ENCODE measurements around the gene ABCC8.
A peak's percentile ranks its signal among the peaks of the same experiment; 100 is the strongest.

ABCC8 gene

DNA sequence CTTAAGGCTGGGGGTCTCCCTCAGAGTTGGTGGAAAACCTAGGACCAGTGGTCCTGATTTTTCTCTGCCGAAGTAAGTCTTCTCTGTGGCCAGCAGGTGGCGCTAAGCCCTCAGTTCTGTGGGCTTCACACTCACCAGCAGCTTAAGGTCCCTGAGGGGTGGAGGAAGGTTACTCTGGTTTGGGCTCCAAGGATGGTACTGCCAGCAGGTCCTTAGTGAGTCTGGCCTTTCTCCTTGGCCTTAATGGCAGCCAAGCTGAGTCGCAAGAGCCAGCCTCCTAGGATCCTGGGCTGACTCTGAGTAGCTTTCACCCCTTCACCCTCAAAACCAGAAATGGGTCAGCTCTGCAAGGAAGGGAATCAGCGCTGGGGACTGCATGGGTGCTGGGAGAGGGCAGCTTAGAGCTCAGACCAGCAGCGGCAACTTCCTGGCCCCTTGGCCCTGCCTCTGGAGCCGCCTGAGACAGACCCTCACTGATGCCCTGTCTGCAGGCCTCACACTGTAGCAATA is 92.6 kb downstream of the ABCC8 start:
- peak; percentile 75 to 79 for DNase-seq

DNA sequence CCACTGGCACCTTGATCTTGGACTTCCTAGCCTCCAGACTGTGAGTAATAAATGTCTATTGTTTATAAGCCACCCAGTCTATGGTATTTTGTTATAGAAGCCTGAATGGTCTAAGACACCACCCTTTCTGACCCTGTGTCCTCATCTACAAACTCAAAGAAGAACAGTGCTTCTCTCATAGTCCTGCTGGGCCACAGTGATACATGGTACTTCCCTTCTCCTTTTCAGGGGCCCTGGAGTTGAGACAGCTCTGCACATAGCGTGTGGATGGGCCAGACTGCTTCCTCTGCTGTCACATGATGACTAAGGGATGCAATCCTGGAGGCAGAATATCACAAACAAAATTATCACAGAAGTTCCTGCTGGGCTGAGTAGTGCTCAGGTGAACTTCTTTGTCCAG is 93.2 kb downstream of the ABCC8 start:
- DNase-seq: peak in 1 of 2 donors; percentile 37

DNA sequence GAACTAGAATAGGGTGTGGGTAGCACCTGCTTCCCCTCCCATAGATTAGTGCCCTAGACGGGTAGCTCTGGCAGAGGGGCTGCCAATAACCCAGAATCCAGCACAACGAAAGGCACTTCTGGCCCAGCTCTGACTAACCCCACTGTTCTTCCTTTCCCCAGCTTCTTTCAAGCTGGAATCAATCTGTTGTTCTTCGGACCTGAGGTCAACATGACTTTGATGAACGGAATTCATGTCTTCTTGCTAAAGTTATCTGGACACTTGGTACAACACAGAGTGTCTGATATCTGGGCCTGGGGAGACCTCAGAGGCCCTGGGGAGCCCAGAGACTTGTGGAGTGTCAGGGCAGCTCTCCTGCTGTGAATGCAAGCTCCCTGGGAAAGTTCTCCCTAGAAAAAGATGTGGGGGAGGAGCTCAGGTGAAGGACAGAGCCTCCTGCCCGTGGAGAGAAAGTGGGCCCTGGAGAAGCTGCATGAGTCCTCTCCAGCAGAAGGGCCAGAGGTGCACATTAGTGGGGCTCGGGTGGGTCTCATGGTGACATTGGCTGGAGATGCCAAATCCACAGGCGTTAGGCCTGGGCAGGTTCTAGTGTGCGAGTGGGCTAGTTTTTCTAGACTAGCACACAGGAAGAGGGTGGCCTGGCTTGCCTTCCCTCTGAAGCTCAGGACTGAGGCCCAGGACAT is 94.5 kb downstream of the ABCC8 start:
- DNase-seq: no peak

DNA sequence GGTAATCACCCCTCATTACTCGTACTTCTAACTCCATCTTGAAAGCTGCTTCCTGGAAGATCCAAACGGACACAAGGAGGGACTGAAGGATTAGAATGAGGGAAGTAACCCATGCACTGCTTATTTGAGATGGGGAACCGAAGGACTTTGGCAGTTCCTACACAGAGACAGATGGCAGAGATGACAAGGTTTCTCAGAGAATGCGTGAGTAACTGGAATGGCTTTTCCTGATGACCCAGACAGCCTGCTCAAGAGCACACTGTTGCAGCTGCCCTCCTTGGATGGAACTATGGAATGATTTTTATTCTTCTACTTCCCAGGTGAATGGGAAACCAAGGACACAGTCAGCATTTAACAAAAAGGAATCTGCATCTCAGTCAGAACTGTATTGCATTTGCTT is 95.5 kb downstream of the ABCC8 start:
- no peak for DNase-seq

DNA sequence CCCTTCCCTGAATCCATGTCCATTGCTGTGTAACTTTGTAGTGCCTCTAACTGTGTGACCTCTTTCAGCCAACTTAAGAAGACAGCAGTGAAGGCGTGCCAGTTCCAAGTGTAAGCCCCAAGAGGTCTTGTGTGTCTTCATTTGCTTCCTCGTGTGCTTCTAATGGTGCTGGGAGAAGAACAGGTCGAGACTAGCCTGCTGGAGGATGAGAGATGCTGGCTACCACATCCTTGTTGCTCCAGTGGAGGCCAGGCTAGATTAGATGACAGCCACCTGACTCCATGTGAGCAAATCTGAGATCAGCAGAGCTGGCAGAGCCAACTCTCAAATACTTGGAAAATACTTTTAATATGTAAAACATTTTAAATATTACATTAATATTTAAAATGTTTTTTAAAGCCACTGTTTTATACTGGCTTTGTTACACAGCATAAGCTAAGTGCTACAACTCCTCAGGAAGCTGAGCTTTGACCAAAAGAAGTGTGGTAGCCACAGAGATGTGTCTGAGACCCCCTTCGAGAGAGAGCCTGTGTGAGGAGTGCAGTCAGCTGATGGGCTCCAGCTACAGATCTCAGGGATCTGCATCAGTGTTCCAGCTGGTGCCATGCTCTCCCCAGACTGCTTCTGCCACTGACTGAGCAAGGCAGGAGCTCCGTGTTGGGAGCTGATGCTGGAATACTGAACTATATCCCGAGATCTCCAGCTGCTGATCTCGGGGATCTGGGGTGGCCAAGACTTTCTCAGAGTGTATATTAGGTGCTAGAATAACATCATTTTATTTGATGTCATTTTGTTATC is 97.1 kb downstream of the ABCC8 start:
- DNase-seq: no peak

DNA sequence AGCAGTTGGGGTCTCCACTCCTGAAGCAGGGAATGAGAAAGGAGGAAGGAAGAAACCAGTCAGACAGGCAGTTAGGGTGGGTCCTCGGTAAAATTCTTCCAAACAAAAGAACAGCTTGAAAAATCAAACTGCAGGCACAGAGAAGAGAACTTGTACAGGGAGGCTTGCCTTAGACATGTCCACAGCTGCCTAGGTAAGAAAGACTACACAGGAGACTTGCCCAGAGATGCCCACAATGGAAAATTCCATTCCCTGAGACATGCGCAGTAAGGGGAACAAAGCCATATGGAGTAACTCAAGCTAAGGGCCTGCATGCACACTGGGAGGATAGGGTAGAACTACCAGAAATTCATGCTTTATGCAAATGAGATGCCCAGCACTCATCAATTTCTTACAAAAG is 98.0 kb downstream of the ABCC8 start:
- DNase-seq: no peak

DNA sequence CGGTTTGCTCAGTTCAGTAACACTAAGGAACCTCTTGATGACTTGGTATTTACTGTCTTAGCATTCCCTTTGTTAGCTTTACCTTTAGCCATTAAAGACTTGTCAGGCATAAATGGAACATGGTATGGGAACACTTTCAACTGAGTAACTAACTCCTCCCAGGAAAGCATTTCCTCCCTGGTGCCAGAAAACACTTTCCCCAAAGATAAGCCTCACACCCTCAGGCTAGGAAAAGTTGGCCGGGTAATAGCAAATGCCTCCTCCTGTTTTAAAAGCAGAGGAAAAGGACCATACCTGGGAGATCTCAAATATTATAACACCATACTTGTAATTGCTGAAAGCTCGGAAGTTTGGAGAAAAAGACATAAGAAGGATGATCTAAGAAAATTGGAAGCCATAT is 100.2 kb downstream of the ABCC8 start:
- no peak for DNase-seq

DNA sequence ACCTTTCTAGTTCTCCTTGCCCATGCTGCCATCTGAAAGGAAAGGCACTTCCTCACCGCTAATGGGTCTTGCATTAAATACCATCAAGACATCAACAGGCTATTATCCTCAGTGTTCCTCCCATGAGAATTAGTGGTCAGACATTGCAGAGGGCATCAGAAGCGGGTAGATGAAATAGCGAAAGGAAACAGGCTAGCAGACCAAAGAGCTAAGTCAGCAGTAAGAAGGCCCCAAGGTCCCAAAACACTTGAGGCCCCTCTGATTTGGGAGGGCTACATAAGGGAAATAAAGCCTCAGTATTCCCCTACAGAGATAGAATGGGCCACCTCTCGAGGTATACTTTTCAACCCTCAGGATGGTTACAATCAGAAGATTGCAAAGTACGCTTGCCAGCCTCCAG is 101.1 kb downstream of the ABCC8 start:
- DNase-seq: no peak

DNA sequence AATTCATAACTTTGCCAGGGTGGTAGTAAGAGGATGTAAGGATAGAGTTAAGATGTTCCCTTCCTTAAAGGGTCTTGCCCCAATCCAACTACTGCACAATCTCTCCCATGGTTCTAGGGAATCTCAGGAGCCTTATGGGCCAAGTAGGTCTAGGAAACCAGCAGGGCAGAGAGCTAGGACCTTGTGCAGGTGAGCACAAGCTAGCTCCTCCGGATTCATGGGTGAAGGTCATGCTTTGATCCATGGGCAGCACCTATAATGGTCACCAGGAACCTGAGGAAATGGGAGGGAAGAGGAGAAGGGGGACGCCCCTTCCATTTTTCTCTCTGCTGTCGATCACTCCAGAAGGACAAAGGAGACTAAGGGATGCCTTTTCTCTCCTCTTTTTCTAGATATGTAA is 105.0 kb downstream of the ABCC8 start:
- DNase-seq: no peak

DNA sequence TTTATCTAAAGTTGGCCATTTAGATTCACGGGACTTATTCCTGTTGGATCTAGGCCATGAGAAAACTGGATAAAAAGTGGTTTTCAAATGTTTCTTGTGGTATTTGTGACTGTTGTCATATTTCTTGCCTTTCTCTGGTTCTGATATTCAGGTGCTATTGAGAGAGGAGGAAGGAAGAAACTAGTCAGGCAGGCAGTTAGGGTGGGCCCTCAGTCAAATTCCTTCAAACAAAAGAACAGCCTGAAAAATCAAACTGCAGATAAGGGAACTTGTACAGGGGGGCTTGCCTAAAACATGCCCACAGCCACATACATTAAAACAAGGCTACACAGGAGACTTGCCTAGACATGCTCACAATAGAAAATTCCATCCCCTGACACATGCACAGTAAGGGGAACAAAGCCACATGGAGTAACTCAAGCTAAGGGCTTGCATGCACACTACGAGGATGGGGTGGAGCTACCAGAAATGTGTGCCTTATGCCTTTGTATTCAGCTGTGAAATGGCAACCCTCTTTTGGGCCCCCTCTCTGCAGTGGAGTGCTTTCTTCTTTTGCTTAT is 106.9 kb downstream of the ABCC8 start:
- DNase-seq: no peak

DNA sequence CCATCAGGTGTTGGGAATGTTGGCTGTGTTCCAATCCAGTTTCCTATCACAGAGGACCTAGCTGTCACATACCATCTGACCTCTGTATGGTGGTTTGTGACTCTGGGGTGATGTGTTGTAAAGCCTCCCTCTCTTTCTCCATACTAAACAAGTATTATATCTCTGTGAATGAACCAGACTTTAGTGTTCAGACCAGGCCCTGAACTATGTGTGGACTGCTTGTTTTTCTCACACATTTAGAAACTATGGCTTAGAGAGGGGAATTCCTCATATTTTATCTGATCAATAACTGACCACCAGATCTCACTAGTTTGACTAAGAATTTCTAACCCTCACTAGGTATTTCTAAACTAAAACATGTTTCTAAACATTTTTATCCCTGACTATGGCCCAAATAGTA is 107.6 kb downstream of the ABCC8 start:
- no peak for DNase-seq

DNA sequence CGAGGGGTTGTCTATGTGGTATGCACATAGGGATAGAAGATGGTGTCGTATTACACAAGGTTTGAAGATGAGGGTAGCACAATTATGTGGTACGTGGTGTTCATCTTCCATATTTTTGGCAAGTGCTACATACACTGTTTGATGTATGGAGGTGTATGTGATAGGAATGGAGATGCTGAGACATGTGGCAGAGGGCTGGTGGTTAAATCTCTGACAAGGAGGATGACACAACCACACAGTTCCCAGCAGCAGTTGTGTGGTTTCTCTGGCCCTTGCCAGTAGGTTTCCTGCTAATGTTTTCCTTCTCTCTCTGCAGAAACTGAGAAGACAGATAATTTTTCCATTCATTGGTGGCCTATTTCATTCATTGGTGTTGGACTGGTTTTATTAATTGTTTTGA is 108.1 kb downstream of the ABCC8 start:
- no peak for DNase-seq

DNA sequence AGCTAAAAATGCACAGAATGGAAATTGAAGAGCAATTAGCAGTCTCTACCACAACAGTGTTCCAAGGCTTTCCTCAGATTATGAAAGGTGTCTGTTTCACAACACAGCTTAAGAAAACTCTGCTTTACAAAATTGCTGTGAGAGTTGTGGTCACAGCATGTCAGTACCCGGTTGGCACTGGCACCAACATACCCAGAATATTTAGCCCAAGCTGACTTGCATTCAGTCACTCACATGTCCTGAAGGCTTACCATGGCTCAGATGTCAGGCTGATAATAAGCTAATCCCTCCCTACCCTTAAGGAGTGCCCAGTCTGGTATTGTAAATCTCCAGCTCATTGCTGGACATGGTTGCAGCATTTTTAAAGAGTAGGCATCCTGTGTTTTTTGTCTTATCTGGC is 110.2 kb downstream of the ABCC8 start:
- DNase-seq: no peak

DNA sequence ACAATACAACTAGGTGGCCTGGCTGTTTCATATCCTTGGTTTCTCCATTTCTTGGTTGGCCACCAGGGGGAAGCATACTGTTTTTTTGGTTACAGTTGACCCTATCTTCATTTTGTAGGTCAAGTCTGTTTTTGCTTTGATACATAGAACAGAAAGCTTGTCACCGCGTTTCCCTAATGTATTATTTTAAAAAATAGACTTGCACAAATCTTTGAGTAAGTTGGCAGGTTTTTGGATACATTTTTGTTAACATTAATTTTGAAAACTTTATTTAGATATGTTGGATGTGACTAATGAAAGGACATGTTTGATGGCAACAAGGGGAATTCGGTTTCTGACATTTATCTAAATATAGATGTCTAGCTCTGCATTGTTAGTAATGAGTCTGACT is 122.0 kb downstream of the ABCC8 start:
- DNase-seq: peak; percentile 70 to 80

DNA sequence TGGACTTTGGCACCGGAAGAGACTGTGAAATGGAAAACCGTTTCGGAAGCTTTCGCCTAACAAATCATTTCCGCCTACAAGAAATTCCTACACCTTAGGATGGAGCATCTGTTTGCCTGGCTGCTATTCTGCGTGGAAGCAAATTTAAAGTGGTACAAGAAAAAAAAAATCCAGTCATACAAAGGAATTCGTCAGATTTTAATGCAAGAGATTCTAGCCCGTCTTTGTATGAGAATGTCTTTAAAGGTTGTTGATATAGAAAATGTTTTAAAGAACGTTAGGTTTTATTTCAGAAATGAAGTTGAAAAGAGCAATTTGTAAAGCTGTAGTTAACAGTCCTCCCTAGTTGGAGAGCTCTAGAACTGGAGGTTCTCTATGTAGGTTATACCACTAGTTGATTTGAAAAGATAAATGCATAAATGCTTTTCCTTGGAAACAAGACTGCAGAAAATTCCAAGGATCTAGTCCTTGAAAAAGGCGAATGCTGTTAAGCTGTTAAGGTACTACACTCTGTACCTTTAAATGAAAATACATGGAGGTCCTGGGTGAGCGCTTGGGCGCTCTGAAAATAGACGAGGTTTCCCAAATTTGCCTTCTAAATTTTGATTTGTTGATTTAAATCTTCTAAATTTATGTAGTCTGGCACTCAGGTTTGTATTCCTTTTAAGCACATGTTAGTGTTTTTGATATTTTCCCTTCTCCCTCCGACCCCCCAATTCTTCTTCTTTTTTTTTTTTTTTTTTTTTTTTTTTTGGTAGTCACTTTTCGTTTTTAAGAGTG is 122.6 kb downstream of the ABCC8 start:
- peak in 1 of 2 donors; percentile 5 for DNase-seq

DNA sequence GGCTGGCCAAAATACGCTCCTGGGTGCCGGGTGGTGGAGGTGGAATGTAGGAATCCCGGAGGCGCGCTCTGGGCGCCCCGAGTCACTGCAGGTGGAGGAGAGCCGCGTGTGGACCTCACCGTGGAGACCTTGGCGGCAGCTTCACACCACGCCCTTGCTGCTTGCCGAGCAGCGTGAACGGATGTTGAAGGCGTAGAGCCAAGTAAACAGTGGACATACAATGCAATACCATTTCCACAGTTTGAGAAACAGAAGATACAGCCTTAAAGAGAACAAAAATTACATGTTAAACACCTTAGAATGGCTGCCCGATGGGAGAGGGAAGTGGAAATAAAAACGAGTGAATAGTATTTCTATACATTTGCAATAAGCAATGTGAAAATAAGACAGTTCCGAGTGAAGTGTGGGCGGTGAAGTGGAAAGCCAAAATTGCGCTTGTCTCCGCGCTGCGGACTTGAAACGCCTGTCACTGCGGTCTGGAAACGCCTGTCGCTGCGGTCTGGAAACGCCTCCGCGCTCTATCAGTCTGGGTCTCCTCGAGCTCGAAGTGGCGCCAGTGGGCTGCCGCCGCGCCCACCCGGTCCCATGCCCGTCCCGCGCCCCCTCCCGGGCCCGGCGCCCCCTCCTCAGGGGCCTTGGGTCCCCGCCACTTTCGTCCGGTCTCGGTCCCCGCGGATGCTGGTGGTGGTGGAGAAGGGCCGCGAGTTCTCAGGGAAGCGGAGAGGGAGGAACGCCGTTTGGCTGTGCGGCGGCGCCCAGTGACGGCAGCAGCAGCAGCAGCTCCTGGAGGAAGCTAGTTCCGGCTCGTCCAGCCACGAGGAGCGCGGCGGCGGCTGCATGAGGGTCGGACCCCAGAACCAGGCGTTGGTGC is 123.5 kb downstream of the ABCC8 start:
- peak; percentile 50 to 62 for DNase-seq

DNA sequence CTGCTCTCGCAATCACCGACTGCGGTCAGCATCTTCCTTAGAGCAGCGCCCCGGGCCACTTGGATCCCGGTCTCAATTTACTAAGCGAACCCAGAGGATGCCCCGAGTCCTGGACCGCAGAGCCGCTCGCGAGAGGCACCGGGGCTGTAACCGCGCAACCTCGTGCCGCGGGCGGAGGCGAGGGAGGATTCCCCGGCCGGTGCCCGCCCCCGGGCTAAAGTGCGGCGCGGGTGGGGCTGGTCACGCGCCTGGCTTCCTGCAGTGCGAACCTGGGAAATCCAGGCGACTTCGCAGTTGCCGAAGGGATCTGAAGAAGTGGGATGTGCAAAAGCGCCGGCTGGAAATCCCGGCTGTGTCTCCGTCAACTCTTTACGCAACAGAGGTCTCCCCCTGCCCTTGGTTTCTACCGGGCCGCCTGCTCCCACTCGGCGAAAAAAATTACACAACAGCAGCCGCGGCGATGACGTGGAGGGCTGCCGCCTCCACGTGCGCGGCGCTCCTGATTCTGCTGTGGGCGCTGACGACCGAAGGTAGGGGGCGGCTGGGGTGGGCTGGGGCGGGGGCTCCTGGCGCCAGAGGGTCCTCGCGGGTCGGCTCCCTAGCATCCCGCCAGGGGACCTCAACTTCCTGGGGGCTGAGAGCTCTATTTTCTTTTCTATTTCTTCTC is 125.0 kb downstream of the ABCC8 start, which contains the start of gene NCR3LG1:
Gene NCR3LG1 (plus strand): TSS at position 291 of the 667 bp plus-strand sequence. CDS start 170 bp downstream, at position 461.
- DNase-seq: peak; percentile 70 to 78

DNA sequence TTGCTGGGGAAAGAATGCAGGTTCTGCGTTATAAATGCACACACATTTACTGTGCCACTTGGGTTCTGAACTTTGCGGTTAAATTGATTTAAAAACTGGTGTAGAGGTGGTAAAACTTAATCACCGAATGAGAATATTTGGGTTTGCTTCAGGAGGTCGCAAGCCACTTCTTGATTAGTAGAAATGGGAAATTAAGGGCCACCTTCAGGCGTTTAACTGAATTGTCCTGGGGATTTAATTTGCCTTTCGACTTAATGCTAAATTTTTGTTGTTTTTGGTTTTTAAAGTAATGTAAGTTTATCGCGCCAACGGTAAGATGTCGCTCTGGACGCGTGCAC is 125.5 kb downstream of the ABCC8 start:
- DNase-seq: no peak

DNA sequence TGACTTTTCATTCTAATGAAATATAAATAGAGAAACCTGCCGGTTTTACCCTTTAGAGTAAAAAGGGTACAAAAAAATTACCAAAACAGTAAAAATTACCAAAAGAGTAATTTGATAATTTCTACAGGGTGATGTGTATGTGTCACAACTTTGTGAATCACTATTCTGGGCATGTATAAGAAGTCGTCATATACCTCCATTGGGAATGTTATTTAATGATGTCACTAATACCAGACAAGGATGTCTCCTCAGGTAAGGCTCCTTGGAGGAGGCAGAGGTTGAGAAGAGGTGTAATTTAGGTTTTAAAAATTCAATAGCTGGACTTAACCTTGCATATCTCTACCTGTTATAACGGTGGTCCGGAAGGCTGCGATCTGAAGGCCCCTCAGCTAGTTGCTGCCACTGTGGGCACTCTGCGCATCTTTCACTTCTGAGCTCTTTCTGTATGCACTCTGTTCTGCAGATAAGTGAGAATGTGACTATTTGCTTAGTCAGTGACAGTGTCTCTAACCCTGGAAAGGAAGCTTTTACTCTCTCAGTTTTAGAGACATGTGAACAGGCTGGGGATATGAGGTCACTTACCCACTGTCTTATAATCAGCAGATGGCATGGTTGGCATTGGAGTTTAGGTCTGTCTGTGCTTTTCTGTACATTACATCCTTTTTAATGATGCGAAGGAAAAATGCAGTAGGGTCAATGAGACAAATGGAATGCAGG is 126.0 kb downstream of the ABCC8 start:
- no peak for DNase-seq

DNA sequence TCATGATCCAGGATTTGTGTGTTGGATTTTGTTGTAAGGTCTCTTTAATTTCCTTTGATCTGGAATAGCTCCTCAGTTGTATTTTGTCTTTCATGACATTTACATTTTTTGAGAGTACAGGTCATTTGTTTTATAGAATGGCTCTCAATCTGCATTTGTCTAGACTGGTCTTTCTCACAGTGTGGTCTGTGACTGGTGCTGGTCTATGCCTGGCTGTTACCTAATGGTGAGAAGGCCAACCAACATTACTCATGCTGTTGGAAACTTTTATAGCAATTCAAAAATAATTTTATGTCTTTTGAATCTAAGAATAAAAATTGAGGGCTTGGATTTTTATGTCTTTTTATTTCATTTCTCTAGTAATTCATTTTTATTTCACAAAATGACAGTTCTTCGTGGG is 129.0 kb downstream of the ABCC8 start:
- no peak for DNase-seq

DNA sequence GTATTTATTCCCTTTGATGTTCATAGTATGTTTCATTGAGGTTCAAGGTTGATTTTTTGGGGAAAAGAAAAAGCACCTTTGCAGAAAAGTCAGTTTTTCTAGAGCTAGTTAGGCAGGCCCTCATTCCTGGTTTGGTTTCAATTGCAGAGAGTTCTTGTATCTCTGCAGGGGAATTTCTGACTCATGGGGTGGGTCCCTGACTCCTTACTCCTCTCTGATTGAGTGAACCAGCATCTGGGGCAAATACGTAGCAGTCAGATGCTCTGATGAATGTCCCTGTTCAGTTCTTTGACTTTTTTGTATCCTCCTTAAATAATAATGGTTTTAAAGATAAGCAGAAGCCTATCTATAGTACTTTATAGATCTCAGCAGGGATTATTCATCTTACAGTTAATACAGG is 132.7 kb downstream of the ABCC8 start:
- no peak for DNase-seq
